ENCODE results near the gene RFX3.

DNA sequence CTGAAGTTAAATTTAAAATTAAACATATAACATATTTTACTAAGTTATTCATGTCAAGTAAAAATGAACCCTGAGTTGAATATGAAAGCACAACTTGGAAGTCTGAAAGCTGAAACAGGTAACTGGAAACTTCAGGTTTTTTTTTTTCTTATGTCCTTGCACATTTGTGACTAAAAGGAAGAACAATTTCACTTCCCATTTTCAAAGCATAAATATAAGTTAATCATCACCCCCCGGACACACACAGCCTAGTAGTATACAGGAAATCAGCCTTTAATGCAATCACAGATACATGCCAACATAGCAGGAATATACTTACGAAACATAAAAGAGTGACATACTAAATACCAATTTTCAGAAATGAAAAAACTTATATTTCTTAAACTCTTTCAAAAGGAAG, 225.9 kb downstream of the RFX3 start:
- TF ChIP-seq, protein P1, sequence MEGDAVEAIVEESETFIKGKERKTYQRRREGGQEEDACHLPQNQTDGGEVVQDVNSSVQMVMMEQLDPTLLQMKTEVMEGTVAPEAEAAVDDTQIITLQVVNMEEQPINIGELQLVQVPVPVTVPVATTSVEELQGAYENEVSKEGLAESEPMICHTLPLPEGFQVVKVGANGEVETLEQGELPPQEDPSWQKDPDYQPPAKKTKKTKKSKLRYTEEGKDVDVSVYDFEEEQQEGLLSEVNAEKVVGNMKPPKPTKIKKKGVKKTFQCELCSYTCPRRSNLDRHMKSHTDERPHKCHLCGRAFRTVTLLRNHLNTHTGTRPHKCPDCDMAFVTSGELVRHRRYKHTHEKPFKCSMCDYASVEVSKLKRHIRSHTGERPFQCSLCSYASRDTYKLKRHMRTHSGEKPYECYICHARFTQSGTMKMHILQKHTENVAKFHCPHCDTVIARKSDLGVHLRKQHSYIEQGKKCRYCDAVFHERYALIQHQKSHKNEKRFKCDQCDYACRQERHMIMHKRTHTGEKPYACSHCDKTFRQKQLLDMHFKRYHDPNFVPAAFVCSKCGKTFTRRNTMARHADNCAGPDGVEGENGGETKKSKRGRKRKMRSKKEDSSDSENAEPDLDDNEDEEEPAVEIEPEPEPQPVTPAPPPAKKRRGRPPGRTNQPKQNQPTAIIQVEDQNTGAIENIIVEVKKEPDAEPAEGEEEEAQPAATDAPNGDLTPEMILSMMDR (IDR thresholded peaks at IDR 0.05; ENCODE audit: low read depth, low read length, poor library complexity, severe bottlenecking), result no peak
- TF ChIP-seq EZH2phosphoT487 (IDR thresholded peaks at IDR 0.05; ENCODE audit: borderline replicate concordance, low read length), result no peak

Data from DOHH2 (cell line).